Stimulated activated CD8-positive, alpha-beta memory T cell treated with anti-CD3 and anti-CD28 coated beads, Interleukin-4, amount 100 ng/mL, for 1 hour (primary cell): ENCODE results near the gene RASL11A.
"Not testable (repeated sequence)": the region's sequence is repeated elsewhere in the genome, so short reads cannot be mapped to it uniquely, and the experiment has no call there.

ENCODE experiments used
- DNase-seq, 2 donors: peaks; one replicate each; pipeline ENCODE4 v3.0.0-alpha.2; 2020; ENCODE audit warnings: low read depth in 2 of 2, low spot score in 1 of 2

The RASL11A gene

GRCh38 chr13:27300406-27300805, 29.8 kb downstream of the RASL11A start:
- DNase-seq: not testable (repeated sequence)

GRCh38 chr13:27300941-27301586, 30.4 kb downstream of the RASL11A start:
- DNase-seq: no peak

- DNase-seq: no peak
Measured at GRCh38 chr13:27302643-27303262, 32.1 kb downstream of the RASL11A start.

GRCh38 chr13:27304099-27304498, 33.5 kb downstream of the RASL11A start:
- no peak for DNase-seq

GRCh38 chr13:27304611-27305010, 34.0 kb downstream of the RASL11A start:
- DNase-seq: no peak

GRCh38 chr13:27306364-27306763, 35.7 kb downstream of the RASL11A start:
- no peak for DNase-seq

GRCh38 chr13:27308941-27309340, 38.3 kb downstream of the RASL11A start:
- DNase-seq: no peak

- DNase-seq: no peak
Measured at GRCh38 chr13:27309401-27309958, 38.9 kb downstream of the RASL11A start.

GRCh38 chr13:27309967-27310598, 39.5 kb downstream of the RASL11A start:
- DNase-seq: no peak

- no peak for DNase-seq
Measured at GRCh38 chr13:27310946-27311345, 40.3 kb downstream of the RASL11A start.

GRCh38 chr13:27311518-27312210, 41.0 kb downstream of the RASL11A start:
- no peak for DNase-seq

- no peak for DNase-seq
Measured at GRCh38 chr13:27313770-27314169, 43.1 kb downstream of the RASL11A start.

GRCh38 chr13:27319404-27319803, 48.8 kb downstream of the RASL11A start:
- no peak for DNase-seq

- no peak for DNase-seq
Measured at GRCh38 chr13:27321468-27322431, 51.1 kb downstream of the RASL11A start.

- DNase-seq: not testable (repeated sequence)
Measured at GRCh38 chr13:27322443-27322842, 51.8 kb downstream of the RASL11A start.
